Suprapubic skin (tissue), 4 donors: ENCODE measurements around the gene ANKRD24. TPM values are rescaled to one million over a fixed set of nuclear protein-coding genes. Genes with fewer than 3 reads are reported as not detected.

Source experiments
- DNase-seq, 2 donors: peaks; one replicate each; pipeline ENCODE4 v3.0.0-alpha.2; 2019; ENCODE audit warnings: low spot score in 2 of 2
- H3K27ac ChIP-seq: fragments of 200-600 bp; sonication (generic); one replicate; pipeline ENCODE4 v1.5.1; 2019
- H3K27me3 ChIP-seq: fragments of 200-600 bp; sonication (generic); one replicate; pipeline ENCODE4 v1.5.1; 2019
- H3K36me3 ChIP-seq: fragments of 200-600 bp; sonication (generic); one replicate; pipeline ENCODE4 v1.5.1; 2019
- H3K4me1 ChIP-seq: fragments of 200-600 bp; sonication (generic); one replicate; pipeline ENCODE4 v1.5.1; 2019
- H3K4me3 ChIP-seq: fragments of 200-600 bp; sonication (generic); one replicate; pipeline ENCODE4 v1.5.1; 2019; ENCODE audit warnings: mild to moderate bottlenecking
- H3K9me3 ChIP-seq: fragments of 200-600 bp; sonication (generic); one replicate; pipeline ENCODE4 v1.5.1; 2019
- EP300 ChIP-seq: sonication (generic); formaldehyde crosslinking; IDR thresholded peaks from one replicate; pipeline ENCODE4 v1.6.1; 2017; ENCODE audit warnings: antibody characterized with exemption
- POLR2A ChIP-seq, 2 donors: fragments of 450-650 bp; IDR thresholded peaks; one replicate each; pipeline ENCODE4 v1.6.1; 2017; ENCODE audit warnings: antibody characterized with exemption in 2 of 2, mild to moderate bottlenecking in 2 of 2, moderate library complexity in 2 of 2
- POLR2AphosphoS5 ChIP-seq, 3 donors: sonication (generic); formaldehyde crosslinking; IDR thresholded peaks; one replicate each; pipeline ENCODE4 v1.6.1; 2017; ENCODE audit warnings: antibody characterized with exemption in 3 of 3
- WGBS: methylation state at CpG from one replicate; pipeline ENCODE4 v1.1.5; 2018; 5-methylcytosine and 5-hydroxymethylcytosine counted together
- total RNA-seq, 4 donors: library from RNA; depleted of rRNA; stranded (reverse); fragments of >200 nt; gene quantifications; one replicate each; pipeline ENCODE4 v1.1.0, GENCODE V29; 2016
- TF ChIP-seq, protein P1 (sequence below), 2 donors: fragments of 200-600 bp in 1 of 2; fragments of 450-650 bp in 1 of 2; sonication (generic) in 1 of 2; IDR thresholded peaks; one replicate each; pipeline ENCODE4 v1.5.1; 2016 to 2019; ENCODE audit warnings: antibody characterized with exemption in 2 of 2, mild to moderate bottlenecking in 1 of 2, moderate library complexity in 1 of 2

ANKRD24 gene
- total RNA-seq, 4 donors from 2014 or later = 0.44 to 0.87 (median 0.54) TPM

DNA sequence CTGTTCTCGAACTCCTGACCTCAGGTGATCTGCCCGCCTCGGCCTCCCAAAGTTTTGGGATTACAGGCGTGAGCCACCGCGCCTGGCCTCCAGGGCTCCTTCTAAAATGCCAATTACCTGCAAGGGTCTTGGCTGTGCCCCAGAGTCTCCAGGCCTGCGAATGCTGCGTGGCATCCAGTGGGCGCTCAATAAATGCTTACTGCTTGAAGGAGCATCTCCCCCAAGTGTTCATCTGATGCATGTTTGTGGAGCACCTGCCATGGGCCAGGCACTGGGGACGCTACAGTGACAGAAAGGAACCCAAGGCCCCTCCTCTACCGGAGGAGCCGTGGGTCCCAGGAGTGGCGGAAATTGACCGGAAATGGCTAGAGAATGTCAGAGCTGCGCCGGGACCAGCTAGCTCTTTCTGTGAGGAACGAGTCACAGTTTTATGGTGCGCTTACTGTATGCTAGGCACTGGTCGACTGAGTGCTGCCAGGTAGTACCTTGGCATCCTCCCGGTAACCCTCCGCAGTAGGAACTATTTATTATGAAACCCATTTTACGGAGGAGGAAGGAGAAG lies 14.2 kb downstream of the ANKRD24 start:
- 91% methylated on average over 21 of the region's 22 CpGs for WGBS
- DNase-seq = no peak

DNA sequence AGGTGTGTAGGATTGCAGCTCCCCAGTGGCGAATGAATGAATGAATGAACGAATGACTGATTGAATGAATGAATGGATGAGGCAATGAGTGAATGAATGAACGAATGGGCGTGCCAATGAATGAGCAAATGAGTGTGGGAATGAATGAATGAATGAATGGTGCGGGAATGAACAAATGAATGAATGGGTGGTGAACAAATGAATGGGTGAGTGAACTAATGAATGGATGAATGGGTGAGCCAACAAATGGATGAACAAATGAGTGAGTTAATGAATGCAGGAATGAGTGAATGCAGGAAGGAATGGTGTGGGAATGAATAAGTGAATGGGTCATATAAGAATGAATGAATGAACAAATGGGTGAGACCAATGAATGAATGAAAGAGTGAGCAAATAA lies 14.7 kb downstream of the ANKRD24 start:
- H3K4me3 ChIP-seq = no peak overlapping the region
- no peaks in the 10 kb centered on the region for H3K9me3 ChIP-seq
- H3K27ac ChIP-seq = no peak overlapping the region
- no peak for TF ChIP-seq POLR2AphosphoS5 (IDR thresholded peaks at IDR 0.05)
- TF ChIP-seq EP300 = no peak
- TF ChIP-seq, protein P1, sequence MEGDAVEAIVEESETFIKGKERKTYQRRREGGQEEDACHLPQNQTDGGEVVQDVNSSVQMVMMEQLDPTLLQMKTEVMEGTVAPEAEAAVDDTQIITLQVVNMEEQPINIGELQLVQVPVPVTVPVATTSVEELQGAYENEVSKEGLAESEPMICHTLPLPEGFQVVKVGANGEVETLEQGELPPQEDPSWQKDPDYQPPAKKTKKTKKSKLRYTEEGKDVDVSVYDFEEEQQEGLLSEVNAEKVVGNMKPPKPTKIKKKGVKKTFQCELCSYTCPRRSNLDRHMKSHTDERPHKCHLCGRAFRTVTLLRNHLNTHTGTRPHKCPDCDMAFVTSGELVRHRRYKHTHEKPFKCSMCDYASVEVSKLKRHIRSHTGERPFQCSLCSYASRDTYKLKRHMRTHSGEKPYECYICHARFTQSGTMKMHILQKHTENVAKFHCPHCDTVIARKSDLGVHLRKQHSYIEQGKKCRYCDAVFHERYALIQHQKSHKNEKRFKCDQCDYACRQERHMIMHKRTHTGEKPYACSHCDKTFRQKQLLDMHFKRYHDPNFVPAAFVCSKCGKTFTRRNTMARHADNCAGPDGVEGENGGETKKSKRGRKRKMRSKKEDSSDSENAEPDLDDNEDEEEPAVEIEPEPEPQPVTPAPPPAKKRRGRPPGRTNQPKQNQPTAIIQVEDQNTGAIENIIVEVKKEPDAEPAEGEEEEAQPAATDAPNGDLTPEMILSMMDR (IDR thresholded peaks at IDR 0.05) = no peak
- no peak for TF ChIP-seq POLR2A (IDR thresholded peaks at IDR 0.05)
- no peak for DNase-seq
- H3K36me3 ChIP-seq = no peaks in the 10 kb centered on the region
- peaks cover 8% of the 10 kb centered on the region for H3K4me1 ChIP-seq
- peaks cover 66% of the 10 kb centered on the region for H3K27me3 ChIP-seq
- WGBS = 87% methylated on average over 5 of the region's 5 CpGs

More for the DNA sequence above, 14.2 kb downstream of the ANKRD24 start:
- Histone ChIP-seq H3K4me1 (peaks cover 8% of the 10 kb centered on the region), H3K27me3 (peaks cover 66% of the 10 kb centered on the region), H3K36me3 (no peaks in the 10 kb centered on the region), H3K9me3 (no peaks in the 10 kb centered on the region), H3K27ac (no peak overlapping the region), H3K4me3 (no peak overlapping the region)
- no peak for TF ChIP-seq POLR2AphosphoS5 (IDR thresholded peaks at IDR 0.05)
- TF ChIP-seq POLR2A (IDR thresholded peaks at IDR 0.05) = no peak
- no peak for TF ChIP-seq EP300
- TF ChIP-seq, protein P1 (IDR thresholded peaks at IDR 0.05) = no peak

DNA sequence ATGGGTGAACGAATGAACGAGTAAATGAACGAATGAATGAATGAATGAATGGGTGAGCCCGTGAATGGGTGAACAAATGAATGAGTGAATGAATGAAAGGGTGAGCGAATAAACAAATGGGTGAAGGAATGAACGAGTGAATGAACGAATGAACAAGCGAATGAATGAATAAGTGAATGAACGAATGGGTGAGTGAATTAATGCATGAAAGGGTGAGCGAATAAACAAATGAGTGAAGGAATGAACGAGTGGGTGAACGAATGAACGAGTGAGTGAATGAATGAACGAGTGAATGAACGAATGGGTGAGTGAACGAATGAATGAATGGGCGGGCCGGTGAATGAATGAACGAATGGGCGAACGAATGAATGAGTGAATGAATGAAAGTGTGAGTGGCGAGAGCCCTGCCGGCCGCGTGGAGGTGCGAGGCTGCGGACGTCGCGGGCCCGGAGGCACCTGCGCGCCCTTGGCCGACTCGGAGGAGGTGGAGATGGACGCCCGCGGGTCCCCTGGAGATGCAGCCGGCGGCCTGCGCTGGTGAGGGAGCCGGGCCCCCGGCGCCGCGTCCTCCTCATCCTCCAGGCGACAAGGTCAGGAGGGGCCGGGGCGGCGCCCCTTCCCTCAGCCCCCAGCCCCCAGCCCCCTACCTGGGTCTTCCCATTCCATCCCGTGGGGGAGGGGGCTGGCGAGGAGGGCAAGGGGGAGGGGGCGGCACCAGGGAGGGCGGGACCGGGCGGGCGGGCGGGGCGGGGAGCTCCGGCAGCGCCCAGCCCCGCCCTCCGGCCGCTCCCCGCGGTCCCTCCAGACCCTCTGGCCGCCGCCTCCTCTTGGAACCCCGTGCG lies 15.4 kb downstream of the ANKRD24 start:
- Histone ChIP-seq H3K27ac (no peak overlapping the region), H3K36me3 (no peaks in the 10 kb centered on the region), H3K9me3 (no peaks in the 10 kb centered on the region), H3K4me1 (peaks cover 8% of the 10 kb centered on the region), H3K4me3 (peak overlapping the region; percentile 11), H3K27me3 (peaks cover 66% of the 10 kb centered on the region)
- 27% methylated on average over 39 of the region's 70 CpGs for WGBS
- TF ChIP-seq POLR2A (IDR thresholded peaks at IDR 0.05) = no peak
- TF ChIP-seq EP300 = no peak
- TF ChIP-seq, protein P1 (IDR thresholded peaks at IDR 0.05) = no peak
- no peak for TF ChIP-seq POLR2AphosphoS5 (IDR thresholded peaks at IDR 0.05)
- DNase-seq = no peak

DNA sequence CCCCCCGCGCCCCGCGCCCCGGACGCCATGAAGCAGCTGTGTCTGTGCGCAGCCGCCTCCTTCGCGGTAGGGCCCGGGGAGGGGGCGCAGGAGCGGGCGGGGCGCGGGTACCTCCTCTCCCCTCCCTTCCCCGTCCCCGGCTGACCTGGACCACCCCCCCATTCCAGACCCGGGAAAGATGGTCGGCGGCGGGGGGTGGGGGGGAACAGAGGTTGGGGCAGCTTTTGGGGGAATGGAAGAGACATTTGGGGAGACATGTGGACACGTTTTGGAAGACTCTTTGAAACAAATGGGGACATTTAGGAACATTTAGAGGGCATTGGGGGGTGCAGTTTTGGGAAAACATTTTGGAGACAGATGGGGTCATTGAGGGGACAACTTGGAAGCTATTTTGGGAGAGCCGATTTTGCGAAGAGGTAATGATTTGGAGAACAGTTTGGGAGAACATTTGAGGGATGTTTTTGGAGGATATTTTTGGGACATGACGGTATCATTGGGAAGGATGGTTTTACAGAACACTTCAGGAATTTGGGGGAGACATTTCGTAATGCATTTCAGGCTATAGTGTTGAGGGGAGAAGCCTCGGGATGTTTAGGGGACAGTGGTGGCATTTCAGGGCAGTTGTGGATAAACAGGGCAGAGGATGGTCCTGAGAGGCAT lies 16.1 kb downstream of the ANKRD24 start:
- H3K9me3 ChIP-seq = no peaks in the 10 kb centered on the region
- no peak overlapping the region for H3K27ac ChIP-seq
- no peak for DNase-seq
- peaks cover 66% of the 10 kb centered on the region for H3K27me3 ChIP-seq
- H3K4me3 ChIP-seq = peak overlapping the region; percentile 11
- H3K36me3 ChIP-seq = no peaks in the 10 kb centered on the region
- peaks cover 8% of the 10 kb centered on the region for H3K4me1 ChIP-seq
- 7% methylated on average over 25 of the region's 28 CpGs for WGBS
- TF ChIP-seq EP300 (no peak), POLR2AphosphoS5 (IDR thresholded peaks at IDR 0.05) (no peak), POLR2A (IDR thresholded peaks at IDR 0.05) (no peak)
- TF ChIP-seq, protein P1 (IDR thresholded peaks at IDR 0.05) = no peak
